ENCODE measurements around the gene AMZ2.

GRCh38 chr17:68210570-68211315 is 37.1 kb upstream of the AMZ2 start:
- no peak for TF ChIP-seq REST (IDR thresholded peaks at IDR 0.05; ENCODE audit: insufficient read depth in 1 of 2, low read depth in 2 of 2, low read length in 2 of 2)
- no peak for TF ChIP-seq POLR2AphosphoS5 (IDR thresholded peaks at IDR 0.05; ENCODE audit: low read depth, low read length)
- no peak for TF ChIP-seq TAF1 (IDR thresholded peaks at IDR 0.05; ENCODE audit: borderline replicate concordance, insufficient read depth, low read length)
- TF ChIP-seq SIN3A (IDR thresholded peaks at IDR 0.05; ENCODE audit: borderline replicate concordance, insufficient read depth, low read length): no peak
- TF ChIP-seq FOXP2 (optimal IDR thresholded peaks at IDR 0.05; ENCODE audit: borderline replicate concordance, extremely low read depth, extremely low read length, insufficient read depth): no peak
